GM12878 (cell line): Measurements from ENCODE around the gene MYO1H. TPM values are rescaled to one million over a fixed set of nuclear protein-coding genes. Genes with fewer than 3 reads are reported as not detected.

ENCODE experiments used
- ATAC-seq: fragments of 200-7000 bp; cut with Tn5 transposase; 3 replicates; pipeline ENCODE4 v1.9.1; 2020; ENCODE audit warnings: mild to moderate bottlenecking, moderate library complexity
- BruUV-seq: library from RNA; stranded (reverse); fragments of 400-500 nt; replicated peaks from 2 replicates; lab custom pipeline; 2021; lab: Mats Ljungman, UMichigan
- CTCF ChIA-PET: fragments of 300-600 bp; sonication (Branson Sonifier 250); formaldehyde crosslinking; extraction: SDS; loops from one replicate; lab custom pipeline; 2021; ENCODE audit warnings: inconsistent platforms; lab: Yijun Ruan, JAX
- POLR2A ChIA-PET: fragments of 350-600 bp; formaldehyde crosslinking; extraction: SDS; loops from one replicate; lab custom pipeline; 2021; ENCODE audit warnings: inconsistent platforms; lab: Charles Lee
- RAD21 ChIA-PET: fragments of 300-600 bp; sonication (Branson Sonifier 250); formaldehyde crosslinking; loops from one replicate; lab custom pipeline; 2023; ENCODE audit warnings: antibody characterized with exemption; ENCODE audit not compliant: unreplicated experiment; lab: Charles Lee
- SMC1A ChIA-PET: fragments of 300-600 bp; sonication (Branson Sonifier 250); formaldehyde crosslinking; loops from one replicate; lab custom pipeline; 2023; ENCODE audit not compliant: unreplicated experiment, uncharacterized antibody; lab: Charles Lee
- DNase-seq: peaks from one replicate; pipeline ENCODE4 v3.0.0-alpha.2; 2011; ENCODE audit warnings: low read depth, low spot score
- FAIRE-seq: peaks from 3 replicates; lab custom pipeline; 2011; peaks lifted over from hg19 to GRCh38; lab: Jason Lieb, UNC
- H2AFZ ChIP-seq: 2 replicates; pipeline ENCODE4 v1.6.0; 2011; ENCODE audit warnings: low read depth, low read length, control low read depth; ENCODE audit not compliant: control insufficient read depth
- H3K27ac ChIP-seq: 2 replicates; pipeline ENCODE4 v1.5.1; 2011; ENCODE audit warnings: control low read depth; ENCODE audit not compliant: control insufficient read depth, insufficient read depth
- H3K27me3 ChIP-seq, 2 experiments: replicated peaks in 1 of 2; 2 replicates each; pipeline versions ENCODE4 v1.6.0 to v1.6.1; 2011; ENCODE audit warnings: low read length in 1 of 2; ENCODE audit not compliant: control insufficient read depth in 2 of 2, insufficient read depth in 2 of 2
- H3K36me3 ChIP-seq, 2 experiments: 2 replicates each; pipeline ENCODE4 v1.5.1; 2011; ENCODE audit warnings: low read length in 1 of 2; ENCODE audit not compliant: control insufficient read depth in 2 of 2, insufficient read depth in 2 of 2
- H3K4me1 ChIP-seq: 2 replicates; pipeline ENCODE4 v1.6.1; 2011; ENCODE audit warnings: mild to moderate bottlenecking, low read length, moderate library complexity, mixed read lengths; ENCODE audit not compliant: control insufficient read depth, insufficient read depth
- H3K4me2 ChIP-seq: 2 replicates; pipeline ENCODE4 v1.6.0; 2011; ENCODE audit warnings: control low read depth; ENCODE audit not compliant: control insufficient read depth, insufficient read depth
- H3K4me3 ChIP-seq: fragments of 200-600 bp; sonication (generic); 2 replicates; pipeline ENCODE4 v1.5.1; 2016
- H3K79me2 ChIP-seq: 2 replicates; pipeline ENCODE4 v1.6.0; 2011; ENCODE audit warnings: low read length; ENCODE audit not compliant: control insufficient read depth, insufficient read depth
- H3K9ac ChIP-seq: 2 replicates; pipeline ENCODE4 v1.8.0; 2011; ENCODE audit warnings: low read length, control low read depth, mixed read lengths; ENCODE audit not compliant: control insufficient read depth, insufficient read depth
- H3K9me3 ChIP-seq: replicated peaks from 3 replicates; pipeline ENCODE4 v1.5.1; 2011; ENCODE audit warnings: mild to moderate bottlenecking, low read length; ENCODE audit not compliant: control insufficient read depth, insufficient read depth
- H4K20me1 ChIP-seq: 2 replicates; pipeline ENCODE4 v1.6.0; 2011; ENCODE audit not compliant: control insufficient read depth, insufficient read depth
- ATF7 ChIP-seq: fragments of 450-650 bp; IDR thresholded peaks from 2 replicates; pipeline ENCODE4 v1.6.1; 2016; ENCODE audit warnings: low read depth, mild to moderate bottlenecking
- IKZF2 ChIP-seq, 2 experiments: fragments of 450-650 bp; IDR thresholded peaks; 2 replicates each; pipeline ENCODE4 v1.6.1; 2017; ENCODE audit warnings: mild to moderate bottlenecking in 2 of 2, moderate library complexity in 2 of 2
- IRF4 ChIP-seq: IDR thresholded peaks from 2 replicates; pipeline ENCODE4 v1.6.1; 2011; ENCODE audit warnings: low read depth, low read length
- WGBS: methylation state at CpG from one replicate; pipeline ENCODE4 v1.1.6; 2016; ENCODE audit warnings: low lambda C conversion rate; ENCODE audit not compliant: insufficient replicate concordance, insufficient coverage; ENCODE audit errors: missing lambda C conversion rate; 5-methylcytosine and 5-hydroxymethylcytosine counted together
- in situ Hi-C: fragments of 300-500 bp; cut with MboI; formaldehyde crosslinking; loops from 9 replicates; pipeline ENCODE4 v1.14.3; 2018; ENCODE audit warnings: mixed read lengths
- intact Hi-C: fragments of 100-400 bp; cut with micrococcal nuclease; formaldehyde crosslinking; loops from one replicate; pipeline ENCODE4 v1.14.2; 2022; ENCODE audit not compliant: unreplicated experiment
- polyA plus RNA-seq, 11 experiments: library from polyadenylated mRNA; depleted of rRNA in 4 of 11; unstranded in 6 of 11; stranded (reverse) in 5 of 11; fragments of >200 nt; fragmentation: Nextera tagmentation in 4 of 11; fragmentation: Illumina TruSeq in 1 of 11; extraction: Ambion mirVana in 4 of 11; extraction: Trizol in 1 of 11; gene quantifications; 1 replicate in 1 of 11; 2 replicates in 10 of 11; pipeline versions ENCODE4 v1.2.1 to v1.2.3, GENCODE V29; 2011 to 2016; ENCODE audit warnings: inconsistent platforms in 2 of 11, missing spikeins in 2 of 11, low read depth in 1 of 11
- total RNA-seq, 4 experiments: library from RNA; depleted of rRNA in 3 of 4; stranded (reverse); fragments of >200 nt in 3 of 4; fragmentation: Illumina TruSeq in 1 of 4; extraction: Trizol in 1 of 4; gene quantifications; 2 replicates each; pipeline versions ENCODE4 v1.2.1 to v1.2.3, GENCODE V29; 2013 to 2021
- TF ChIP-seq, protein P1 (sequence below): IDR thresholded peaks from 2 replicates; pipeline ENCODE4 v1.6.1; 2012; ENCODE audit warnings: low read length, inconsistent platforms
- TF ChIP-seq, protein P2 (sequence below): fragments of 150-350 bp; IDR thresholded peaks from 2 replicates; pipeline ENCODE4 v1.6.1; 2016; ENCODE audit warnings: low read depth, low read length

Gene MYO1H
- total and polyA plus RNA-seq, 10 of the 15 experiments (the other 5 are each of a cell fraction or from before 2014, with no cell fraction given): 0.05 TPM; not detected in 9

DNA sequence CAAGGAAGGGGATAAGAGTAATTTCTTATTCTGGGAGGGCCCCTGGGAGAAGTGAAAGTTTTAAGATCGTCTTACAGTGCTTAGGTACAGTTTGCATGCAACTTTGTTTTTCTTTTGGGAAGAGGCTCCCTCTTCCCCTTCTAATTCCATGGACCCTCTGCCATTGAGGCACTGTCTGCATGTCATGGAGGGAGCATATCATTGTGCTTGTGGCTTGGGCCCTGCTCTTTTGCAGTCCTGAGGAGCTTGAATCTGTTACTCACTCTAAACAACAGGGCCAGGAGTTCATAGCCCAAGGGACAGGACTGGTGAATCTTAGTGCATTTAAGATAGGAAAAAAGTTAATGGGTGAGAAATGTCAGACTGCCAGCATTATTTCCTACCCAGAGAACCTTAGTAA, 132.1 kb downstream of the MYO1H start:
- Histone ChIP-seq H3K27ac (no peak overlapping the region), H3K36me3 (no peaks in the 10 kb centered on the region; a peak in 1 of 4 replicates), H2AFZ (no peak overlapping the region), H3K4me1 (peaks cover 7% of the 10 kb centered on the region; the same call in 1 of the 2 replicates), H3K79me2 (peaks cover 36% of the 10 kb centered on the region), H3K4me3 (no peak overlapping the region), H3K4me2 (no peak overlapping the region), H3K9ac (no peak overlapping the region), H4K20me1 (no peaks in the 10 kb centered on the region; the same call in 1 of the 2 replicates), H3K27me3 (no peaks in the 10 kb centered on the region), H3K9me3 (no peaks in the 10 kb centered on the region)
- SMC1A ChIA-PET: no interaction called here
- TF ChIP-seq, protein P1, sequence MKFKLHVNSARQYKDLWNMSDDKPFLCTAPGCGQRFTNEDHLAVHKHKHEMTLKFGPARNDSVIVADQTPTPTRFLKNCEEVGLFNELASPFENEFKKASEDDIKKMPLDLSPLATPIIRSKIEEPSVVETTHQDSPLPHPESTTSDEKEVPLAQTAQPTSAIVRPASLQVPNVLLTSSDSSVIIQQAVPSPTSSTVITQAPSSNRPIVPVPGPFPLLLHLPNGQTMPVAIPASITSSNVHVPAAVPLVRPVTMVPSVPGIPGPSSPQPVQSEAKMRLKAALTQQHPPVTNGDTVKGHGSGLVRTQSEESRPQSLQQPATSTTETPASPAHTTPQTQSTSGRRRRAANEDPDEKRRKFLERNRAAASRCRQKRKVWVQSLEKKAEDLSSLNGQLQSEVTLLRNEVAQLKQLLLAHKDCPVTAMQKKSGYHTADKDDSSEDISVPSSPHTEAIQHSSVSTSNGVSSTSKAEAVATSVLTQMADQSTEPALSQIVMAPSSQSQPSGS: no peak
- TF ChIP-seq, protein P2, sequence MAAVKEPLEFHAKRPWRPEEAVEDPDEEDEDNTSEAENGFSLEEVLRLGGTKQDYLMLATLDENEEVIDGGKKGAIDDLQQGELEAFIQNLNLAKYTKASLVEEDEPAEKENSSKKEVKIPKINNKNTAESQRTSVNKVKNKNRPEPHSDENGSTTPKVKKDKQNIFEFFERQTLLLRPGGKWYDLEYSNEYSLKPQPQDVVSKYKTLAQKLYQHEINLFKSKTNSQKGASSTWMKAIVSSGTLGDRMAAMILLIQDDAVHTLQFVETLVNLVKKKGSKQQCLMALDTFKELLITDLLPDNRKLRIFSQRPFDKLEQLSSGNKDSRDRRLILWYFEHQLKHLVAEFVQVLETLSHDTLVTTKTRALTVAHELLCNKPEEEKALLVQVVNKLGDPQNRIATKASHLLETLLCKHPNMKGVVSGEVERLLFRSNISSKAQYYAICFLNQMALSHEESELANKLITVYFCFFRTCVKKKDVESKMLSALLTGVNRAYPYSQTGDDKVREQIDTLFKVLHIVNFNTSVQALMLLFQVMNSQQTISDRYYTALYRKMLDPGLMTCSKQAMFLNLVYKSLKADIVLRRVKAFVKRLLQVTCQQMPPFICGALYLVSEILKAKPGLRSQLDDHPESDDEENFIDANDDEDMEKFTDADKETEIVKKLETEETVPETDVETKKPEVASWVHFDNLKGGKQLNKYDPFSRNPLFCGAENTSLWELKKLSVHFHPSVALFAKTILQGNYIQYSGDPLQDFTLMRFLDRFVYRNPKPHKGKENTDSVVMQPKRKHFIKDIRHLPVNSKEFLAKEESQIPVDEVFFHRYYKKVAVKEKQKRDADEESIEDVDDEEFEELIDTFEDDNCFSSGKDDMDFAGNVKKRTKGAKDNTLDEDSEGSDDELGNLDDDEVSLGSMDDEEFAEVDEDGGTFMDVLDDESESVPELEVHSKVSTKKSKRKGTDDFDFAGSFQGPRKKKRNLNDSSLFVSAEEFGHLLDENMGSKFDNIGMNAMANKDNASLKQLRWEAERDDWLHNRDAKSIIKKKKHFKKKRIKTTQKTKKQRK: no peak
- TF ChIP-seq IRF4 (no peak), IKZF2 (IDR thresholded peaks at IDR 0.05) (no peak), ATF7 (no peak)
- DNase-seq (no peak), FAIRE-seq (no peak), ATAC-seq (no peak)
- intact Hi-C loops (no loop called here), in situ Hi-C loops (no loop called here)
- POLR2A ChIA-PET: no interaction called here
- CTCF ChIA-PET: no interaction called here
- no TSS peak for BruUV-seq
- WGBS: 93% methylated on average over 1 of the region's 1 CpG
- RAD21 ChIA-PET: no interaction called here
